Breast epithelium (tissue), 4 donors: ENCODE data around the gene MIX23. TPM values are rescaled to one million over a fixed set of nuclear protein-coding genes. Genes with fewer than 3 reads are reported as not detected.

Experiments used
- DNase-seq, 2 donors: peaks; one replicate each; pipeline ENCODE4 v3.0.0-alpha.2; 2019; ENCODE audit warnings: low spot score in 2 of 2
- H3K27ac ChIP-seq, 2 donors: fragments of 200-600 bp; sonication (generic) in 1 of 2; one replicate each; pipeline ENCODE4 v1.5.1; 2016 to 2019; ENCODE audit warnings: mild to moderate bottlenecking in 1 of 2
- H3K27me3 ChIP-seq, 2 donors: fragments of 200-600 bp; sonication (generic) in 1 of 2; one replicate each; pipeline versions ENCODE4 v1.5.1 to v1.6.0; 2017 to 2019; ENCODE audit warnings: control low read depth in 1 of 2, mild to moderate bottlenecking in 1 of 2
- H3K36me3 ChIP-seq: fragments of 200-600 bp; one replicate; pipeline ENCODE4 v1.5.1; 2019
- H3K4me1 ChIP-seq, 2 donors: fragments of 200-600 bp; sonication (generic); one replicate each; pipeline ENCODE4 v1.5.1; 2016 to 2019; ENCODE audit warnings: control low read depth in 1 of 2
- H3K4me3 ChIP-seq, 3 donors: fragments of 200-600 bp; sonication (generic); 1 replicate in 2 of 3; 2 replicates in 1 of 3; pipeline ENCODE4 v1.5.1; 2016 to 2019; ENCODE audit warnings: mild to moderate bottlenecking in 3 of 3, moderate library complexity in 2 of 3
- H3K9me3 ChIP-seq, 2 donors: fragments of 200-600 bp; sonication (generic) in 1 of 2; one replicate each; pipeline ENCODE4 v1.5.1; 2016 to 2019; ENCODE audit warnings: control low read depth in 1 of 2
- CTCF ChIP-seq, 3 donors: fragments of 450-650 bp; IDR thresholded peaks; one replicate each; pipeline ENCODE4 v1.5.1; 2016 to 2017; ENCODE audit warnings: antibody characterized with exemption in 3 of 3, mild to moderate bottlenecking in 3 of 3, moderate library complexity in 3 of 3
- POLR2A ChIP-seq: fragments of 450-650 bp; IDR thresholded peaks from one replicate; pipeline ENCODE4 v1.6.1; 2016; ENCODE audit warnings: antibody characterized with exemption, mild to moderate bottlenecking, moderate library complexity
- POLR2AphosphoS5 ChIP-seq, 3 donors: sonication (generic); formaldehyde crosslinking; IDR thresholded peaks; one replicate each; pipeline ENCODE4 v1.6.1; 2017; ENCODE audit warnings: antibody characterized with exemption in 3 of 3
- intact Hi-C: fragments of 100-400 bp; cut with DNase I; formaldehyde crosslinking; loops from one replicate; pipeline ENCODE4 v1.15.1; 2023; ENCODE audit warnings: low total_unique reads
- total RNA-seq, 3 donors: library from RNA; depleted of rRNA; stranded (reverse); fragments of >200 nt; gene quantifications; one replicate each; pipeline ENCODE4 v1.1.0, GENCODE V29; 2016

The MIX23 gene
- total RNA-seq, 3 donors from 2014 or later, result 10.8 to 20.3 (median 15.0) TPM

DNA sequence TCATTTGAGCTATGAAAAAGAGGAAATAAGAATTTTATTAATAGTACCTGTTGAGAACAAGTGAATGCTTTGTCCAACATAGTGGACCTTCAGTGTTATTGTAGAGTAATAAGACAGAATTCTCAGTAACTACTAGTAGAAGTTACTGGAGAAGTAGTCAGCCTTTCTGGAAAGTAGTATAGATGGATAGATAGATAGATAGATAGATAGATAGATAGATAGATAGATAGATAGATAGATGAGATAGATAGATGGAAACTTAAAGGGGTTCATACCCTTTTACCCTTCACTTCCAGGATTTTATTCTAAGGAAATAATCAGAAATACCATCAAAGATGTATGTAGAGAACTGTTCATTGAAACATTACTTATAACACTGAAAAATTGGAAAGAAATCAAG is 6.2 kb upstream of the MIX23 start:
- H3K4me1 ChIP-seq, result no peaks in the 10 kb centered on the region
- TF ChIP-seq CTCF (IDR thresholded peaks at IDR 0.05), result no peak
- TF ChIP-seq POLR2AphosphoS5 (IDR thresholded peaks at IDR 0.05), result no peak
- no peak for TF ChIP-seq POLR2A
- intact Hi-C loops, result no loop called here
- no peak overlapping the region for H3K4me3 ChIP-seq
- H3K27me3 ChIP-seq, result no peaks in the 10 kb centered on the region
- no peak for DNase-seq
- H3K9me3 ChIP-seq, result no peaks in the 10 kb centered on the region
- H3K27ac ChIP-seq, result no peak overlapping the region
- H3K36me3 ChIP-seq, result no peaks in the 10 kb centered on the region

DNA sequence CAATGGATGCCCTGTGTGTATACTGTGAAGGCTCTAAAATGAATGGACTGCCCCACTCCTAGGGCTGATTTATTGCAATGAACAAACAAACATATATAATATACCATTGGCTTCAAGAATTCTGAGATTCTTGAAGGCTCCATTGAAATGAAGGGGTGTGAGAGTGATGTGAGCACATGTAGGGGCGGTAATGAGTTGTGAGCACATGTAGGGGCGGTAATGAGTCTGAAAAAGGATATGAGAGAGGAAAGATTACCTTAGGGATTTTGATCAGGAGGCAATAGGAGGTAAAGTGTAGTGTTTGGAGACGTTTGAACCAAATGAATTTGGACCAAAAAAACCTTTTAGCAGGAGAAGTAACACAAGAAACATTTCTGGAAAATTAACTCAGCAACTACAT is 4.7 kb upstream of the MIX23 start:
- H3K36me3 ChIP-seq, result no peaks in the 10 kb centered on the region
- DNase-seq, result no peak
- H3K27ac ChIP-seq, result no peak overlapping the region
- H3K9me3 ChIP-seq, result no peaks in the 10 kb centered on the region
- TF ChIP-seq POLR2AphosphoS5 (IDR thresholded peaks at IDR 0.05) (no peak), POLR2A (no peak), CTCF (IDR thresholded peaks at IDR 0.05) (no peak)
- no peaks in the 10 kb centered on the region for H3K27me3 ChIP-seq
- H3K4me1 ChIP-seq, result no peaks in the 10 kb centered on the region
- no peak overlapping the region for H3K4me3 ChIP-seq
- intact Hi-C loops, result no loop called here

DNA sequence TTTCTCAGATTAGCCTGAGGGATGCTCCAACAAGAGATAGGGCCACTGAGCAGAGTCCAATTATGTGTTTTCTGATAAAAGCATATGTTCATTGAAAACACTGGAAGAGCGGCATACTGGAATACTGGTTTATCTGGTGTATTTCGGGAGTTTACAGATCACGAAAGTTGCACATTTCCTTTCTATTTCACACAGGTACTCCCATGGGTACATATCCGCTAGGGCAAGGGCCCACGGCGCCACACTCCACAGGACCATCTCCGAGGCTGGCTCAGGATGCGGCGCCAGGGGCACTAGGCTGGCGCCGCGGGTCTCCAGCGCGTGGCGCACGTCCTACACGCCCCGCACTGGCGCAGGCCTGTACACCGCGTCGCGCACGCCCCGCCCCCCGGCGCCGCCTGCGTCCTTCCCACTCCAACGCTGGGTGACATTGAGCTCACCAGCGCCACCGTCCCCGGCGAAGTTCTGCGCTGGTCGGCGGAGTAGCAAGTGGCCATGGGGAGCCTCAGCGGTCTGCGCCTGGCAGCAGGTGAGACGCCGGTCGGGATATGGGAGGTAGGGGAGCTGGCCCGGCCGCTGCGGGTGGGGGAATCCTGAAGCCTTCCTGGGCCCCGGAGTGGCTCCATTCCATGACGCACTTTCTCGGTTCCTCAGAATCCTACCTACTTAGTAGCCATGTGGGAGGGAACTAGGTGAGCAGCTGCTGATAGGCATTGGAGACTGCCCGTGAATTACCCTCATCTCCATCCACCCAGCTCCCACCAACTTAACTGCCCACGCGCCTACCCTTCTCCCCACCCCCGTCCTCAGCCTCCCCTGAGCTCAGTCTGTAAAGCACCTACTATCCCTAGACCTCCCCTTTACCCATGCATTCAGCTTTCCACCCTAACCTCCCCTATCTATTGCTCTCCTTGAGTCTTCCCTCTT is 1.0 kb upstream of the MIX23 start, which contains the start of gene FAM162A:
FAM162A (plus strand) TSS at position 412 of the 927 bp plus-strand sequence; CDS start at position 496, 84 bp downstream.
- Histone ChIP-seq H3K4me1 (no peaks in the 10 kb centered on the region), H3K4me3 (peak within 1 kb of the TSS; percentile 75 to 88 (median 87)), H3K9me3 (no peaks in the 10 kb centered on the region), H3K27ac (peak within 1 kb of the TSS; percentile 89 to 93), H3K27me3 (no peaks in the 10 kb centered on the region), H3K36me3 (no peaks in the 10 kb centered on the region)
- peak; percentile 86 to 90 for DNase-seq
- peak; percentile 38 to 55 (median 42) for TF ChIP-seq CTCF (IDR thresholded peaks at IDR 0.05)
- peak; percentile 80 to 94 (median 92) for TF ChIP-seq POLR2AphosphoS5 (IDR thresholded peaks at IDR 0.05)
- TF ChIP-seq POLR2A, result peak; percentile 72
- intact Hi-C loops, result no loop called here

- intact Hi-C loops, result no loop called here
- Histone ChIP-seq H3K27ac (no peak overlapping the region), H3K27me3 (no peaks in the 10 kb centered on the region), H3K36me3 (no peaks in the 10 kb centered on the region), H3K9me3 (no peaks in the 10 kb centered on the region), H3K4me1 (no peaks in the 10 kb centered on the region), H3K4me3 (no peak overlapping the region)
- TF ChIP-seq POLR2A (no peak), CTCF (IDR thresholded peaks at IDR 0.05) (no peak), POLR2AphosphoS5 (IDR thresholded peaks at IDR 0.05) (no peak)
- no peak for DNase-seq
Measured at GRCh38 chr3:122377975-122378374, 5.1 kb downstream of the MIX23 start.

- no peak for DNase-seq
- no peak overlapping the region for H3K4me3 ChIP-seq
- H3K4me1 ChIP-seq, result no peaks in the 10 kb centered on the region
- intact Hi-C loops, result no loop called here
- H3K27ac ChIP-seq, result no peak overlapping the region
- H3K27me3 ChIP-seq, result no peaks in the 10 kb centered on the region
- H3K36me3 ChIP-seq, result no peaks in the 10 kb centered on the region
- no peak for TF ChIP-seq POLR2AphosphoS5 (IDR thresholded peaks at IDR 0.05)
- no peak for TF ChIP-seq POLR2A
- TF ChIP-seq CTCF (IDR thresholded peaks at IDR 0.05), result no peak
- no peaks in the 10 kb centered on the region for H3K9me3 ChIP-seq
Measured at GRCh38 chr3:122374034-122374433, 9.0 kb downstream of the MIX23 start.
